ENCODE measurements around the gene RBM6. TPM values are rescaled to one million over a fixed set of nuclear protein-coding genes. Genes with fewer than 3 reads are reported as not detected.
A peak's percentile ranks its signal among the peaks of the same experiment; 100 is the strongest.

The RBM6 gene
- polyA plus RNA-seq, 3 donors: 11.3 to 137 (median 17.8) TPM

- no peak overlapping the region for H3K27ac Mint-ChIP-seq
- no peaks in the 10 kb centered on the region for H3K9me3 ChIP-seq (replicated peaks in 1 of 2; ENCODE audit: control insufficient read depth in 1 of 2, insufficient read depth in 1 of 2, low read length in 2 of 2)
- H3K4me3 ChIP-seq (replicated peaks in 1 of 3; ENCODE audit: low read depth in 2 of 3, low read length in 3 of 3): no peak overlapping the region
- peaks cover 29 to 44% of the 10 kb centered on the region in 2 donors for H3K36me3 Mint-ChIP-seq
- intact Hi-C loops (cut with micrococcal nuclease): loop anchor here (5.0 kb wide), 2 partner anchors 100 to 150 kb away; no protein-coding TSS in a partner anchor
- peaks cover 1% of the 10 kb centered on the region for H3K79me2 ChIP-seq (ENCODE audit: insufficient read depth, low read length)
- H3K9ac ChIP-seq (ENCODE audit: insufficient read depth, low read length, poor library complexity, severe bottlenecking): no peak overlapping the region
- peaks cover 38 to 53% of the 10 kb centered on the region in 2 donors for H3K36me3 ChIP-seq (replicated peaks in 1 of 2; ENCODE audit: control insufficient read depth in 1 of 2, insufficient read depth in 2 of 2, low read length in 2 of 2)
- DNase-seq: peak in 1 of 3 donors; percentile 3
- H3K27me3 Mint-ChIP-seq (ENCODE audit: low read depth in 3 of 3): peaks cover 0 to 4% (median 2%) of the 10 kb centered on the region in 3 donors
- H3K4me1 Mint-ChIP-seq: no peaks in the 10 kb centered on the region
- H3K27ac ChIP-seq (ENCODE audit: low read depth in 1 of 2, low read length in 2 of 2): no peak overlapping the region
- H2AFZ ChIP-seq (ENCODE audit: insufficient read depth, low read depth, low read length, poor library complexity, severe bottlenecking): no peak overlapping the region
- H3K4me1 ChIP-seq (ENCODE audit: control insufficient read depth in 1 of 2, insufficient read depth in 2 of 2, low read length in 2 of 2): no peaks in the 10 kb centered on the region
- H4K20me1 ChIP-seq (ENCODE audit: insufficient read depth, low read length): peaks cover 65% of the 10 kb centered on the region
- no peak overlapping the region for H3K4me2 ChIP-seq (replicated peaks; ENCODE audit: extremely low read depth, low read length, poor library complexity, severe bottlenecking)
- H3K4me3 Mint-ChIP-seq: peak overlapping the region in 1 of 2 donors; percentile 9
- H3K27me3 ChIP-seq (ENCODE audit: control insufficient read depth in 2 of 2, insufficient read depth in 2 of 2, low read length in 2 of 2): no peaks in the 10 kb centered on the region
- H3K9me3 Mint-ChIP-seq: no peaks in the 10 kb centered on the region
- TF ChIP-seq CTCF (IDR thresholded peaks at IDR 0.05): no peak
- no CpG with 5 or more reads among the region's 2 CpGs for WGBS (ENCODE audit: insufficient coverage)
Observed at GRCh38 chr3:50122071-50122470, 182.1 kb downstream of the RBM6 start.

- H3K4me1 ChIP-seq (ENCODE audit: control insufficient read depth in 1 of 2, insufficient read depth in 2 of 2, low read length in 2 of 2): no peaks in the 10 kb centered on the region
- no peak overlapping the region for H3K4me3 Mint-ChIP-seq
- DNase-seq: peak in 1 of 3 donors; percentile 3
Observed at GRCh38 chr3:50122661-50123391, 182.9 kb downstream of the RBM6 start.

More at GRCh38 chr3:50122661-50123391, 182.9 kb downstream of the RBM6 start:
- peak overlapping the region in 3 of 7 donors; percentile 36 to 68 (median 46) for H3K27ac Mint-ChIP-seq
- H3K27me3 Mint-ChIP-seq (ENCODE audit: low read depth in 3 of 3): peaks cover 0 to 4% (median 2%) of the 10 kb centered on the region in 3 donors
- H3K36me3 Mint-ChIP-seq: peaks cover 21 to 37% of the 10 kb centered on the region in 2 donors
- WGBS (ENCODE audit: insufficient coverage): 87% methylated on average over 13 of the region's 14 CpGs
- intact Hi-C loops (cut with micrococcal nuclease): loop anchor here (5.0 kb wide), 2 partner anchors 99 to 149 kb away; no protein-coding TSS in a partner anchor
- no peaks in the 10 kb centered on the region for H3K9me3 Mint-ChIP-seq
- Histone ChIP-seq H3K9ac (ENCODE audit: insufficient read depth, low read length, poor library complexity, severe bottlenecking) (no peak overlapping the region), H3K4me2 (replicated peaks; ENCODE audit: extremely low read depth, low read length, poor library complexity, severe bottlenecking) (no peak overlapping the region), H3K36me3 (replicated peaks in 1 of 2; ENCODE audit: control insufficient read depth in 1 of 2, insufficient read depth in 2 of 2, low read length in 2 of 2) (peaks cover 30 to 45% of the 10 kb centered on the region in 2 donors), H3K4me3 (replicated peaks in 1 of 3; ENCODE audit: low read depth in 2 of 3, low read length in 3 of 3) (no peak overlapping the region), H3K9me3 (replicated peaks in 1 of 2; ENCODE audit: control insufficient read depth in 1 of 2, insufficient read depth in 1 of 2, low read length in 2 of 2) (no peaks in the 10 kb centered on the region), H4K20me1 (ENCODE audit: insufficient read depth, low read length) (peaks cover 58% of the 10 kb centered on the region), H3K79me2 (ENCODE audit: insufficient read depth, low read length) (no peaks in the 10 kb centered on the region), H3K27ac (ENCODE audit: low read depth in 1 of 2, low read length in 2 of 2) (no peak overlapping the region), H3K27me3 (ENCODE audit: control insufficient read depth in 2 of 2, insufficient read depth in 2 of 2, low read length in 2 of 2) (no peaks in the 10 kb centered on the region), H2AFZ (ENCODE audit: insufficient read depth, low read depth, low read length, poor library complexity, severe bottlenecking) (no peak overlapping the region)
- H3K4me1 Mint-ChIP-seq: no peaks in the 10 kb centered on the region
- no peak for TF ChIP-seq CTCF (IDR thresholded peaks at IDR 0.05)
